Thyroid gland (tissue), 4 donors: Measurements from ENCODE around the gene RHBDL3. TPM values are rescaled to one million over a fixed set of nuclear protein-coding genes. Genes with fewer than 3 reads are reported as not detected.

Experiments
- DNase-seq, 2 donors: peaks; one replicate each; pipeline ENCODE4 v3.0.0-alpha.2; 2019
- H3K27ac ChIP-seq, 3 donors: fragments of 200-600 bp; sonication (generic); 1 replicate in 2 of 3; 2 replicates in 1 of 3; pipeline ENCODE4 v1.5.1; 2016 to 2019; ENCODE audit warnings: mild to moderate bottlenecking in 1 of 3, moderate library complexity in 1 of 3
- H3K27me3 ChIP-seq: fragments of 200-600 bp; sonication (generic); one replicate; pipeline ENCODE4 v1.5.1; 2019
- H3K36me3 ChIP-seq, 2 donors: fragments of 200-600 bp; sonication (generic); one replicate each; pipeline ENCODE4 v1.5.1; 2016 to 2019
- H3K4me1 ChIP-seq, 2 donors: fragments of 200-600 bp; sonication (generic); one replicate each; pipeline ENCODE4 v1.5.1; 2017 to 2019
- H3K4me3 ChIP-seq, 3 donors: fragments of 200-600 bp; sonication (generic); replicated peaks in 1 of 3; 1 replicate in 2 of 3; 2 replicates in 1 of 3; pipeline ENCODE4 v1.5.1; 2016; ENCODE audit warnings: mild to moderate bottlenecking in 1 of 3
- H3K9me3 ChIP-seq: fragments of 200-600 bp; sonication (generic); one replicate; pipeline ENCODE4 v1.5.1; 2017
- POLR2A ChIP-seq, 2 donors: fragments of 450-650 bp; IDR thresholded peaks; one replicate each; pipeline ENCODE4 v1.6.1; 2017; ENCODE audit warnings: antibody characterized with exemption in 2 of 2, mild to moderate bottlenecking in 2 of 2, moderate library complexity in 1 of 2
- WGBS, 2 donors: methylation state at CpG; one replicate each; pipeline ENCODE4 v1.1.5; 2017; 5-methylcytosine and 5-hydroxymethylcytosine counted together
- intact Hi-C: fragments of 100-400 bp; cut with DNase I; formaldehyde crosslinking; loops from one replicate; pipeline ENCODE4 v1.15.1; 2023
- total RNA-seq, 4 donors: library from RNA; depleted of rRNA; stranded (reverse); fragments of >200 nt; gene quantifications; one replicate each; pipeline ENCODE4 v1.2.3, GENCODE V29; 2016
- TF ChIP-seq, protein P1 (sequence below), 6 experiments: fragments of 200-600 bp in 3 of 6; fragments of 450-650 bp in 3 of 6; sonication (generic) in 3 of 6; IDR thresholded peaks; one replicate each; pipeline ENCODE4 v1.5.1; 2016 to 2019; ENCODE audit warnings: antibody characterized with exemption in 6 of 6, mild to moderate bottlenecking in 2 of 6, inconsistent platforms in 1 of 6, moderate library complexity in 1 of 6

The RHBDL3 gene
- total RNA-seq, 4 donors from 2014 or later: 0.15 to 0.22 TPM; not detected in 2

DNA sequence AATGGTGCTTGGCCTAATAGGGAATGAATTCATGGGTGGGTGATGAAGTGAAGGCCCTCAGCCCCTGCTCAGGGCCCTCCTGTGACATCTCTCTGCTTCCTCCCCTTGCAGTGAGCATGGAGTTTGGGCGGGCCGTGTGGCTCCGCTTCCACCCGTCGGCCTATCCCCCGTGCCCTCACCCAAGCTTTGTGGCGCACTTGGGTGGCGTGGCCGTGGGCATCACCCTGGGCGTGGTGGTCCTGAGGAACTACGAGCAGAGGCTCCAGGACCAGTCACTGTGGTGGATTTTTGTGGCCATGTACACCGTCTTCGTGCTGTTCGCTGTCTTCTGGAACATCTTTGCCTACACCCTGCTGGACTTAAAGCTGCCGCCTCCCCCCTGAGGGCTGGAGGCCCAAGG is 55.2 kb downstream of the RHBDL3 start:
- Histone ChIP-seq H3K4me3 (no peak overlapping the region), H3K27ac (no peak overlapping the region), H3K36me3 (no peaks in the 10 kb centered on the region), H3K27me3 (no peaks in the 10 kb centered on the region), H3K4me1 (peaks cover 4 to 9% of the 10 kb centered on the region in 2 donors), H3K9me3 (no peaks in the 10 kb centered on the region)
- no peak for DNase-seq
- TF ChIP-seq, protein P1, sequence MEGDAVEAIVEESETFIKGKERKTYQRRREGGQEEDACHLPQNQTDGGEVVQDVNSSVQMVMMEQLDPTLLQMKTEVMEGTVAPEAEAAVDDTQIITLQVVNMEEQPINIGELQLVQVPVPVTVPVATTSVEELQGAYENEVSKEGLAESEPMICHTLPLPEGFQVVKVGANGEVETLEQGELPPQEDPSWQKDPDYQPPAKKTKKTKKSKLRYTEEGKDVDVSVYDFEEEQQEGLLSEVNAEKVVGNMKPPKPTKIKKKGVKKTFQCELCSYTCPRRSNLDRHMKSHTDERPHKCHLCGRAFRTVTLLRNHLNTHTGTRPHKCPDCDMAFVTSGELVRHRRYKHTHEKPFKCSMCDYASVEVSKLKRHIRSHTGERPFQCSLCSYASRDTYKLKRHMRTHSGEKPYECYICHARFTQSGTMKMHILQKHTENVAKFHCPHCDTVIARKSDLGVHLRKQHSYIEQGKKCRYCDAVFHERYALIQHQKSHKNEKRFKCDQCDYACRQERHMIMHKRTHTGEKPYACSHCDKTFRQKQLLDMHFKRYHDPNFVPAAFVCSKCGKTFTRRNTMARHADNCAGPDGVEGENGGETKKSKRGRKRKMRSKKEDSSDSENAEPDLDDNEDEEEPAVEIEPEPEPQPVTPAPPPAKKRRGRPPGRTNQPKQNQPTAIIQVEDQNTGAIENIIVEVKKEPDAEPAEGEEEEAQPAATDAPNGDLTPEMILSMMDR (IDR thresholded peaks at IDR 0.05): no peak
- no peak for TF ChIP-seq POLR2A (IDR thresholded peaks at IDR 0.05)
- WGBS, 2 donors: 94 to 97% methylated on average over 14 to 15 of the region's 15 CpGs
- intact Hi-C loops: loop anchor here (2.0 kb wide), 1 partner anchor 68 kb away; no protein-coding TSS in a partner anchor

DNA sequence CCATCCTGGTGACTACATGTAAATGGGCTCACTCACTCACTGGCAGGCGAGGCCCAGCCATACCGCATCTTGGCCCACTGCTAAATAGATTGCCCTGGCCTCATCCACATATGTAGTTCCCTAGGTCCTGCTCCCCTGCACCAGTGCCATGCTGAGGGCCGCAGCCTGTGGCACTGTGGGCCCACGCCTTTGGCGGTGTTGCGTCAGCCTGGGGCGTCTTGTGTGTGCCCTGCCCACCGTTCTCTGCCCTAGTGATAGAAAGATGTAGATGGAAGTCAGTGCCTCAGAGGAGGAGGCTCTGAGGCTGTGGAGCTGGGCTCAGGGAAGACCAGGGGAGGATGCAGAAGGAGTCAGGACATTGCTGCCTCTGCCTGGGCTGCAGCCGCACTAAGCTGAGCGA is 57.4 kb downstream of the RHBDL3 start:
- Histone ChIP-seq H3K4me1 (peaks cover 4 to 9% of the 10 kb centered on the region in 2 donors), H3K9me3 (no peaks in the 10 kb centered on the region), H3K4me3 (no peak overlapping the region), H3K27ac (no peak overlapping the region), H3K36me3 (no peaks in the 10 kb centered on the region), H3K27me3 (no peaks in the 10 kb centered on the region)
- 95 to 98% methylated on average over 7 to 8 of the region's 10 CpGs for WGBS, 2 donors
- intact Hi-C loops: no loop called here
- TF ChIP-seq, protein P1 (IDR thresholded peaks at IDR 0.05): no peak
- TF ChIP-seq POLR2A (IDR thresholded peaks at IDR 0.05): no peak
- DNase-seq: no peak

DNA sequence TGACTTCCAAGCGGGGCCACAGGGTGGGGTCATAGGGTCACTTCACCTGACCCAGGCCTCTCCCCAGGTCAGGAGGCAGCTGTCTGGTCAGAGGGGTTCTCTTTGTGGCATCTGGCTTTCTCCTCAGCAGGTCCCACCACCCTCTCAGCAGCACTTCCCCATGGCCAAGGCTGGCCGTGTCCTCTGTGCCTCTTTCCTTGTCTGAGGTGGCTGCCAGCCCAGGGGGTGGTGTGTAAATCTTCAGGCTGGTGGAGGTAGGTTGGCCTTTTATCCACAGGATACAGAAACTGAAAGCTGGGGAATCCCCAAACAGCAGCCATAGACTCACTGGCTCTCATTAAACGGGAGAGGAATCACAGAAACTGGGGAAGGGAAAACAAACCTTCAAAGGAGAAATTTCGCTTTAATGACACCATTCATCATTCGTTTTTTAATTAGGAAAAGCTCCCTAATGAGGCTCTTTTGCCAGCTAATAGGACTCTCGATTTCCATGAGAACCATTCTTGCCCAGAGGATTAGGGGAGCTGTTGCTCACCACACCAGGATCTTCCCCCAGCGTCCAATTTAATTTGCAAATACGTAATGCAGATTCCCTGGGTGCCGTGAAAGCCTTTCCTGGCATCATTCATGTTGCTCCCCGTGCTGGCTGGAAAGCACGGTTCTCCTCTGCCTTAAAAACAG is 58.3 kb downstream of the RHBDL3 start:
- Histone ChIP-seq H3K9me3 (no peaks in the 10 kb centered on the region), H3K4me3 (peak overlapping the region in 1 of 3 donors; percentile 2), H3K27ac (no peak overlapping the region), H3K36me3 (no peaks in the 10 kb centered on the region), H3K27me3 (no peaks in the 10 kb centered on the region), H3K4me1 (peaks cover 4 to 9% of the 10 kb centered on the region in 2 donors)
- 33 to 40% methylated on average over 11 of the region's 11 CpGs for WGBS, 2 donors
- DNase-seq: peak in 1 of 2 donors; percentile 37
- no peak for TF ChIP-seq POLR2A (IDR thresholded peaks at IDR 0.05)
- TF ChIP-seq, protein P1 (IDR thresholded peaks at IDR 0.05): no peak
- intact Hi-C loops: no loop called here

DNA sequence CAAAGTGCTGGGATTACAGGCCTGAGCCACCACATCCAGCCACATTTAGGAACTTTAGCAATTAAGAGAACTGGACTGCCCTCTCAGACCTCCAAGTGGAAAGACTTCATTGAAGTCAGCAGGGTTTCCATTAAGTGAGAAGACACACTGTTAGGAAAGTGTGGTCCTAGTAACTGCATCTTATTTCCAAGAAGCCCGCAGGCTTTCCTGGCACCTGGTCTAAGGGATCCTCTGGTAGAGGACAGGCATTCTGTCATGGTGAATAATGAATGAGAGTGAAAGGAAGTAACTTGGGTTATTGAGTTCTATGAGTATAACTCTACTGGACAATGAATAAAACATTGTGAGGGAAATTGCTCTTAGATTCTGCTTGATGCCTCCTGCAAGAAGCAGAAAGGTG is 62.3 kb downstream of the RHBDL3 start:
- Histone ChIP-seq H3K4me3 (no peak overlapping the region), H3K9me3 (no peaks in the 10 kb centered on the region), H3K27ac (no peak overlapping the region), H3K36me3 (peaks cover 0 to 2% of the 10 kb centered on the region in 2 donors), H3K27me3 (no peaks in the 10 kb centered on the region), H3K4me1 (peaks cover 4 to 9% of the 10 kb centered on the region in 2 donors)
- DNase-seq: no peak
- intact Hi-C loops: no loop called here
- TF ChIP-seq POLR2A (IDR thresholded peaks at IDR 0.05): no peak
- TF ChIP-seq, protein P1 (IDR thresholded peaks at IDR 0.05): no peak
- WGBS, 2 donors: 97 to 100% methylated on average over 1 of the region's 1 CpG

DNA sequence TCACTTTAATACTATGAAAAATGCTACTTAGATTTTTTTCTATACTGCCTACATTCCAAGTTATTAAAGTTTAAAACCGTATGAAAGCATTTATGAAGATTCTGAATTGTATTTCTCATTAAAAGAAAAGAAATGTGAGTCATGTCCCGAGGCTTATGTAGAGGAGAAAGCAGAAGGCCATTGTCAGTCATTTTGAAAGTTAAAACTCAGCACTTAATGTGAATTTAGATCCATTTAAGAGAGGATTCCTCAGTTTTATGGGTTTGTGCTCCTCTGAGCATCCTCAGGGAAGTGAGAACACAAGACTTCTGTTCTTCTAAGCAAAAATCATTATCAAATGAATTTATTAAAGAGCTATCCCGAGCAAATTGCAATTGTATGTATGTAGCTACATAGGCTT is 64.5 kb downstream of the RHBDL3 start:
- no peak overlapping the region for H3K4me3 ChIP-seq
- no peaks in the 10 kb centered on the region for H3K4me1 ChIP-seq
- WGBS, 2 donors: 84 to 87% methylated on average over 3 of the region's 3 CpGs
- TF ChIP-seq POLR2A (IDR thresholded peaks at IDR 0.05): no peak
- TF ChIP-seq, protein P1 (IDR thresholded peaks at IDR 0.05): no peak
- intact Hi-C loops: no loop called here
- H3K27ac ChIP-seq: no peak overlapping the region
- no peaks in the 10 kb centered on the region for H3K9me3 ChIP-seq
- no peaks in the 10 kb centered on the region for H3K27me3 ChIP-seq
- no peak for DNase-seq
- H3K36me3 ChIP-seq: peaks cover 5 to 9% of the 10 kb centered on the region in 2 donors
